GM18858 (cell line): ENCODE data around the gene ZFHX2.

Experiments
- ATAC-seq: cut with Tn5 transposase; IDR thresholded peaks from one replicate; pipeline ENCODE4 v1.9.1; 2021; ENCODE audit not compliant: unreplicated experiment

The ZFHX2 gene

DNA sequence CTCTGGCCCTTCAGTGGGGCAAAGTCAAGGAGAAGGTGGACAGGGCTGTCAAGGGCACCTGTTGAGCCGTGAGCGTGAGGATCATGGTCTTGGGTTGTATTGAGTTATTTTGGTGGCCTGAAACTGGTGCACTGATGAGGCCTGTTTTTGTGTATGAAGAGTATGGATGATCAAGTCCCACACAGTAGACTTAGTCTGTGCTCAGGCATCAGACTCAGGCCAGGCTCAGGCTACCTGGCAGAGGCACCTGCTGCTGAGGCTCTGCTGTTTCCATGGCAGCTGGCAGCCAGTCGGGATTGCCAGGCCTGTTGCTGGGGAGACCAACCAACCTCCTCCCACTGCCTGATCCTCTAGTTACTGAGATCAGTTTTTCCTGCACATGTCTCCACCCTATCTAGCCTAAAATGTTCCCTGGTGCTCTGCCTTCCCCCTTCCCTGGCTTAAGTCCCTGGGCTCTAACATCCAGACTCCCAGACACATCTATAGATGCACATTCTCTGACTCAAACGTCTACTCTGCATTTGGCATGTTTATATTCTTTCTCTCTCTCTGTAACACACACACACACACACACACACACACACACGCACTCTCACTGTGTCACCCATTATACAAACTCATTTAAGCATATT, 21.9 kb upstream of the ZFHX2 start:
- ATAC-seq: no peak

DNA sequence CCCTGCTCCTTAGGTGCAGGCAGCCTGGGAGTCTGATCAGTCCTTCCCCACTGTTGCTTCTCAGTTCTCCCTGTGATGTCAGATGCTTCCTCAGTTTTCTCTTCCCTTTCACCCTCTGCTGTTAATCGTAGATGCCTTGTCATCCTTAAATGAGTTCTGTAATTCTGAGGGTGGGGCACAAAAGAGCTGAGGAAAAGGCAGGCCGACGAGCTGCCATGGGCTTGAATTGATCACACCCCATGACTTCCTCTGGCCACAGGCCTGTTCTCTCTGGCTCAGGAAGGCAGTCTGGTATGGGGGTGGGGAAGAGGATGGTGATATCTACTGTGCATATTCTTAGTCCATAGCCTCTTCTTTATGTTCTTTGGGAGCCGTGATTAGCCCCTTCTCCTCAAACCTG, 21.3 kb upstream of the ZFHX2 start:
- no peak for ATAC-seq

DNA sequence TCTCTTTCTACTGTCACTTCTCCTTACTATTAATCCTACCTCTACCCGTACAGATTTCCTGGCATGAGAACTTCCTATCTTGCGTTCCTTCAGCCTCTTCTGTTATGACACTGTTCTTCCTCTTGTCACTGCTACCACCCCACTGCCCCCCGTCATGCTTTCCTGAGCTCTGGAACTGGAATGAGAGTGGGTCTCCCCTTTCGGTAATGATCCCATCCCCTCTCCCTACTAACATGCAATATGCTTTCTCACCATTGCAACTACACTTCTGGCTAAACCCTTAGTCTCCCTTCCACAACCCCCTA, 20.9 kb upstream of the ZFHX2 start:
- no peak for ATAC-seq

DNA sequence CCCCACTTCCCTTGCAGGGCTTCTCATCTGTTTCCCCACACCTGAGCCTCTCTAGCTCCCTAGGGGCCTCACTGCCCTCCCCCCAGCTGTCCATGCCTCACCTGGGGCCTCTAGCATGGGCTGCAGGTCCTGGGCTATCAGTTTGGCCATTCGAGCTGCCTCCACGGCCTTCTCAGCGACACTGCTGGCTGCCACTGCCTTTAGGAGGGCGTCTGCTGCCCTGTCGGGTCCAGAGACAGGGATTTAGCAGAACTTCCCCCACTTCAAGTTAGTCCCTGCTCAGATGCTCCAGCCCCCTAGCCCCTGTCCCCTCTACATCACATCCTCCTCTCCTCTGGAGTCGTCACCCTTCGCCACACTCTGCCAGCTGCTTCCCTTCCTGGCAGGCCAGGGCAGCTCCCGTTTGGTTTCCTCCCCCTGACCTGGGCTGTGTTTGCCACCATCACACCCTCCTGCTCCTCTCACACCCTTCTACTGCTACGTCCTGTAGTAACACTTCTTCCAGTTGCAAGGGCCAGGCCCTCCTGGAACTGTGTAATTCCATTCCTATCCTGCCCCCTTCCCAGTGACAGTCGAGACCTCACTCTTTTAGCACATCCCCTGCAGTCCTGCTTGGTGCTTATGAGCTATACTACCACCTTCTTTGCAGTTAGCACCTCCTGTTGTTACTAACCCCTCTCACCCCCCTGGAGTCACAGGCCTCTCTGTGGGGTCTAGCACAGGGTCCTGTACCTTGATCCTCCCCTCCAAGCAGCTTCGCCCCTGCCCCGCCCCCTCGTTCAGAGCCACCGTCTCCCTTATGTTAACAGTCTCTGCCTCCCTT, 20.3 kb upstream of the ZFHX2 start:
- ATAC-seq: no peak

DNA sequence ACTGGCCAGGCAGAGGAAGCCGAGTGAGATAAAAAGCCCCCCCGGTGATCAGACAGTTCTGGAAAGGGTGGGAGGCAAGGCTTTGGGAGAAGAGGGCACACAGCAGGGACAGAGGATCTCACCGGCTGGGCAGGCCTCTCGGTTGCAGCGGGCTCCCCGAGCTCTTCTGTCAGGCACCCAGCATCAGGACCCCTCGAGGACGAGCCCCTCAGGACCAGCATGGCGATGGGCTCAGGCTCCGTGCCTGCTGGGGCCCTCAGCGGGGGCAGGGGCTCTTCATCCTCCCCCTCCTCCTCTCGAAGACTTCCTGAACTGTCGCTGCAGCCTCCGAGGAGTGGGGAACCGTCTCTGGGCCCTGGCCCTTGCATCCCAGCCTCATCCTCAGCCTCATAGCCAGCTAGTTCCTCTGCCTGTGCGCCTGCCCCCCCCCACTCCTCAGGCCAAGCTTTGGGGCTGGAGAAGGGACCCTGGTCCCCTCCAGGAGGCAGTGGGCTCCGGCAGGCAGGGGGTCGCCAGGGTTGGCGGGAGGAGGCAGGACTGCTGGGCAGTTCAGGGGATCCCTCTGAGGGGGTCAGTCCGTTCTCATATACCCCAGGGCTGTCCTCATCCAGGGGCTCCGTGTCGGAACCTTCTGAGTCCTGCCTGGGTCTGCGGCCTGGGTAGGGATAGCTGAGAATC, 19.4 kb upstream of the ZFHX2 start:
- ATAC-seq: no peak

DNA sequence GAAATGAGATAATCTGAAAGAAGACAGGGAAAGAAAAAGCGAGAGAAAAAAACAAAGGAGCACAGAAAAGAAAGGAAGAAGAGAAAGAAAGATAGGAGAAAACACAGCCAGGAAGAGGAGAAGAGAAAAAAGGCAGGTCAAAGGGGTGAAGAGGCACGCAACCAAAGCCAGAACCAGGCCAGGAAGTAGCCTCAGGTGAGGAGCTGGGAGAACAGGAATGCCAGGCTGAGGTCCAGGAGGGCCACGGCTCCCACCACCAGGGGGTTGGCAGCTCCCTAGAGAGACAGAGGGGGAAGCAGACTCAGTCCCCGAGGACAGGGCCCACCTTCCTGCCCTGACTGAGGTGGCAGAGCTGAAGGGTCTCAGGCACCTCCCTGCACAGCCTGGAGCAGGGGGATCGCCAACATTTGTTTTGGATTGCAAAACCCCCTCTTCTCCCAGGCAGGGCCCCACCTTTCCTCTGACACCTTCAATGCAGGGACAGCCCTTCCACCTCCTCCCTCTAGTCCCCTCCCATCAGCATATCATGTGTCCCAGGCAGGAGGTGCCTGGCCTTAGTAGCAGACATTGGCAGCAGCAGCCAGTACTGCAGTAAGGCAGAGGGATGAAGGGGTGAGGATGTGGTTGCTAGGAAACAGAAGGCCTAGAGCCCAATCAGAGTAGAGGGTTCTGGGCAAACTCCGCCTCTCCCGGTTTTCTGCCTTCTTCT, 18.0 kb upstream of the ZFHX2 start:
- ATAC-seq: no peak

DNA sequence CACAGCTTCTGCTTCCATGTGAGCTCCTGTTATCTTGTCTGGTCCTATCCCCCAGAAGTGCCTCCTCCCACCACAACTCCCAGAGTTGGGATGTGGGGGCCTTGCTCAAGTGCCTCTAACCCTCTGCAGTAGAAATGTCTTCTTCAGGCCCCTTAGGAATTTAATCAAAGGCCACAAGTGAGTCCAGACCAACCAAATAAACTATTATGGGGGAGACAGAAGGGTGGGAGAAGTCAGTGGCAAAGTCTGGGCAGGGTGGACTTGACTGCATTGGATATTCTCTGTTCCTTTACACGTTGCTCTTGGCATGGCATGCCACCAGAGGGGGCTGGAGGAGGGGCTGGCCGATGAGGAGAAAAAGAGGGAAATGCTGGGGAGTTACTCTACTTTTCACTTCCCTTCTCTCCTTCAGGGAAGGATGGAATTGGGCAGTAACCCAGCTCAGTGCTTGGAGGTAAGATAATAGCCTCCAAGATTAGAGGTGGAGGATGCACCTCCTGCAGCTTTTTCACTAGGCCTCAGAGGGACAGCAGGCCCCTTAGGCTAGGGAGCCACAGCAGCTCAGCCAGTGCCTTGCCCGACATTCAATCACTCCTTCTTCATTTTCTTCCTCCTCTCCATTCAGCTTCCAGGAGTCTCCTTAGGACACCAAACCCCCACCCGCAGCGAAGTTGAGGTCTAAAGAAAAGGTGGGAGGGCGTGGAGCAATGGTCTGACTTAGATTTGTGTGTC, 17.2 kb upstream of the ZFHX2 start:
- no peak for ATAC-seq

DNA sequence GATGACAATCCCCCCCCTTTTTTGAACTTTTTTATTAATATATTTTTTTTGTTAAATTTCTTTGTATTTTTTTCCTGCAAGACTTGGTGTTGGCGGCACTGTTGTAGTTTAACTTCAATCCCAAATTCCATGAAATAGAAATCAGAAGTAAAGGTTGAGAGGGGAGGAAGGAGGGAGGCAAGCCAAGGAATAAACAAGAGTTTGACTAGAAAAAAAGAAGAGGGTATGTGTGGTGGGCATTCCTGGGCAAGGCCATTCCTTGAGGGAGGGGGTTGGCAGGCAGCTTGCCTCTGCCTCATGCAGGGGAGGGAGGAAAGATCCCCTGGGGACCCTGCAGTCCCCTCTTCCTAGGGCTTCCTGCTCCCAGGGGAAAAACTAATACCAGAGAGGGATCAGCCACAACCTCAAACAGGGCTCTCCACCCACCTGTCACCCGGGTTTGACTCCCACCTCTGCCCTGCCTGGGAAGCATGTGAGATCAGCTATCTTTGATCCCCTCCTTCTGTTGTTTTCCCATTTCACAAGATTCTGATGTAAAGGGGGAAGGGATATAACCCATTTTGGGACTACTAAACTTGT, 16.5 kb upstream of the ZFHX2 start:
- no peak for ATAC-seq

DNA sequence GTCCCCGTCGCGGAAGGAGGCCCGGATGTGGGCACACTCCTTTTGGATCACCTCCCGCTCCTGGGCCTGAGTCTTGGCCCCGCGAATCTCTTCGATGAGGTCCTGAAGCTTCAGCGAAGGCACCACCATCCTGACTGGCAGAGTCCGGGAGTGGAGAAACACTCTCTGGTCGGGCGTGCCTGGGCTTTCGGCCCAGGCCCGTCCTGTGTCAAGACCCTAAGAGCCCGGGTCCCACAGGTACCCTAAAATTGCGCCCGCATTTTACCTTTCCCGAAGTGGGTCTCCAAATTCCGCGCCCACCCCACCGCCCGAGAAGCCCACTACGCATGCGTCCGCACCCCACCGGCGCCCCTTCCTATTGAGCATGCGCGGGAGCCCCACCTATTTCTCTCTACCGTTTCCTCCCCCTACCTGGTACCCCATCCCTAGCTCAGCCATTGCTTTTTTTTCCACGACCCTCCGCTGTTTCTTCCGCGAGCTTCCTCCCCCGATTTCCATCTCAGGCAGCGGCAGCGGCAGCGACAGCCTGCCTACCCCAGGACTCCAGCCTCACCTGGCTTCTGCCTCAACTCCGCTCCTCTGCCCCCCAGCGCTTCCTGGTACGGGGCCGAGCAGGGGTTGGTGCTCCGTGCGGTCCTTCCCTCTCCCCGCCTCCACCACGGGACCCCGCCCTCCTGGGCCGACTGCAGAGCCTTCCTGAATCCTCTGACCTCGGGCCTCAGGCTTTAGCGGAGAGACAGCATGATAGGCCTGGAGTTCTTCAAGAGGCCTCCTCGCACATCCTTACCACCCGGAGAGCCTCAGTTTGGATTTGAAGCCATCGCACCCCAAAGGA, 15.8 kb upstream of the ZFHX2 start, which contains the start of gene AP1G2:
AP1G2 (minus strand) TSS at position 606 of the 835 bp plus-strand sequence; CDS start at position 129, 477 bp downstream.
- ATAC-seq: peak; percentile 76

DNA sequence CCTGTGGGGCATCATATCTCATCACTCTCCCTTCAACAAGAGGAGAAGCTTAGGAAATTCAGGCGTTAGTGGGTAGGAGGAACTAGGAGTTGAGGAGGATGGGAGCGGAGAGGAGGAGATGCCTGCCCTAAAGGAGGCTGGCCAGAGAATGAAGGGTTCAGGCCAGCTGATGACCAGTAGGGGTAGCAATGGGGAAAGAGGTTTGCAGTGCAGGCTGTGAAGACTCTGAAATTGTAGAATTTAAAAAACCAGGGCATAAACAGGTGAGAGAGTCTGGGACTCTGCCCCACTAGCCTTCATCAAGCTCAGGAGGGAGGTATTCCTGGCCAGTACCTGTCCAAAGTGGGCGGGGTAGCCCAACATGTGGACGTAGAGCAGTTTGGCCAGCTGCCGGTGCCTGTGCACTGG, 15.2 kb upstream of the ZFHX2 start:
- ATAC-seq: no peak

DNA sequence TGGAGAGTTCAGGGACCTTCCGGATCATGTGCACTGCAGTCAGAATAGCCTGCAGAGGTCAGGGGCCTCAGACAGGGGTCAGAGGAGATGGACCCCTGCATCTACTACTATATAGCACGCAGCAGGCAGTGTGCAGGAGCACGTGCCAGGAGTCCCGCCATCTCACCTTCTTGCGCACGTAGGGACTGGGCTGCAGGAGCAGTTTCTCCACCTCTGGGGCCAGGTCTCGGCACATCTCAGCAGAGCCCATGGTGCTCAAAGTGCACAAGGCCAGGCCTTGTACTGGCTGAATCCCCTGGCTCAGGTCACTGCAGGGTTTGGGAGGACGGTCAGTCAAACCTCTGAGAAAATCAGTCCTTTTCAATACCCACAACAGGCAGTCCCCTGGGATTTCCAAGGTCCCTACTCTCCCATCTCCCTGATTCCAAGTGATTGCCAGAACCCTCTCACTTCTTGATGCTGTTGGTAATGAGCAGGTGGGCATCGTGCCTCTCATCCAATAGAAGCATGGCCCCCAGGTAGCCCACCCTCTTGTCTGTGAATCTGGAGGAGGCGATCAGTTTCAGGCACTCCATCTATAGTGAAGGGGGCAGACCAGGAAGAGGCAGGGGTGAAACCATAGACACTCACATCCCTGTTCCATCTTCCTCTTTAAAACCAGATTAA, 14.7 kb upstream of the ZFHX2 start:
- no peak for ATAC-seq

DNA sequence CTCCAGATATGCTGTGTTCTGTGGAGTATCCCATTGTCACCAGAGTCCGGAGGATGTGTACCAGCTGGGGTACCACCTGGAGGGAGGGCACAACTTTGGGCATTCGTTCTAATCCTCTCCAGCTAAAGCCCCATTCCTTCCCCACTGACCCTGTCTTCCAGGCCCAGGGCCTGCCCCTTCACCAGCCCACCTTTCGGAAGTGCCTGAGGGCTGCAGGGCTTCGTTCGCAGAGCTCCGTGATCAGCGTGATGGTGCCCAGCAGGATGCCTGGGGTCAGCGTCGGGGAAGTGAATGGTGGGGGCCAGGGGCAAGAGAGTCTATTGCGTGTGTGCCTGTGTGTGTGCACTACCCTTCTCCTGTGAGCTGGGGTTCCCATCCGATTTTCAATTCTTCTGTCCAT, 14.1 kb upstream of the ZFHX2 start:
- ATAC-seq: no peak

DNA sequence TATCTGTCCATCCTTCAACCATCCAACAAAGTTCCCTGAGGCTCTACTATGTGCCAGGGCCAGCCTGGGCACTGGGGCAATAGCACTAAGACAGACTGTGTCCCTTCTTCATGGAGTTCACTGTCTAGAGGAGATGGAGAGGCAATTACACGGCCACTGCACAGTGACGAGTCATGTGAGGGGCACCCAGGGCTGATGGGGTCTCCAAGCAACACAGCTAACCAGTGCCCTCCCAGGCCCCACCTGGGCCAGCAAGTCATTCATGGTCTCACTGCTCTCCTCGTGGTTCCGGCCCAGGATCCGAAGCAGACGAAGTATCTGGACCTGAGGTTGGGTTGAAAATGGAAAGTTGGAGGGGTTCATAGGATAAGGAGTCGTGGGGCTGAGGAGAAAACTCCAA, 13.3 kb upstream of the ZFHX2 start:
- ATAC-seq: no peak

DNA sequence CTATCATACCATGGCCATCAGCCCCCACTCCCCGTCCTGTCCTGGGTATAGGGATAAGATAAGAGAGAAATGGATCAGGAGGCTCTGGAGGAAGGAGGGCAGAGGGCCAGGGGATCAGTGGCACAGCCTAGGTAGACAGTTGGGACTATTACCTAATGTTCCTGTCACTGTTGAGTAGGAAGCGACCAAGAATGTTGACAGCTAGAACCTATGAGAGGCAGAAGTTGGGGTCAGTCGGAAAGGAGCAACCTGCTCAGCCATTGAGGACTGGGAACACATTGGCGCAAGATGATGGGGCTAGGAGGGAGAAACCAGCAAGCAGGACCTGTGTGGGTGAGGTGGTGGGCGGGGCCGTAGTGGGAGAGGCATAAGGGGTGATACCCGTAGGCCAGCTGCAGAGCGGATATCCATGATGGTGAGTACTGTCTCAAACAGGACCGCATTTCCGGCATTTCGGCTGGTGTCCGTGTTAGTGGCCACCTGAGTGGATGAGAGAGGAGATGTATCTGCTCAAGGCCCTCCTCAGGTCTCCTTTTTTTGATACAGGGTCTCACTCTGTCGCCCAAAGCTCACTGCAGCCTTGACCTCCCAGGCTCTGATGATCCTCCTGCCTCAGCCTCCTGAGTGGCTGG, 12.7 kb upstream of the ZFHX2 start:
- ATAC-seq: no peak

DNA sequence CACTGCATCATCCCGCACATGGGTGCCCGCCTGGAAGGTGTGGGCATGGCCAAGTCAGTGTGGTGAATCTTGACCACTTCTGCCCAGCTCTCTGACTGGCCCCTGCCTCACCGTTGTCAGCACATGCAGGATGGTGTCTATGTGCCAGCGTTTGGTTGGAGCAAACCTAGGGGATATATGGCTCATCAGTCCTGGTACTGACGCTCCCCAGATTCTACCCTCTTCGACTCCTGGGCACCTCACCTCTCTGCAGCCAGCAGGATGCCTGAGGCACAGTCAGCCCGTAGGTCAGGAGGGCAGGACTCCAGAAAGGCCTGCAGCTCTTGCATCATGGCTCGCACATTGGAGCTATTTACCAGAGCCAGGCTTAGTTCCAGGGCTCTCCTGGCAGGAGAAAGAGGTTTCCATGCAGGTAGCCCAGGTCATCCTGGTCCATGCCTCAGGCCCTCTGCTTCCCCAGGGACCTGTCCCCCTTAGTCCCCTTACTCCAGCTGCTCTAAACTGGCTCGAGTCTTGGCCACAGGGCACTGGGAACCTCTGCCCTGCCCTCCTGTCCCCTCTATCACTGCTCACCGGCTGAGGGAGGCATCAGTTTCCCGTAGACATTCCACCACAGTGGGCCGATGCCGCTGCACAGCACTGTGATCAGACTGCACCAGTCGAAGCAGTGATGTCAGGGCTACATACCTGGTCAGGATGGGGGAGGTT, 12.1 kb upstream of the ZFHX2 start:
- ATAC-seq: no peak

DNA sequence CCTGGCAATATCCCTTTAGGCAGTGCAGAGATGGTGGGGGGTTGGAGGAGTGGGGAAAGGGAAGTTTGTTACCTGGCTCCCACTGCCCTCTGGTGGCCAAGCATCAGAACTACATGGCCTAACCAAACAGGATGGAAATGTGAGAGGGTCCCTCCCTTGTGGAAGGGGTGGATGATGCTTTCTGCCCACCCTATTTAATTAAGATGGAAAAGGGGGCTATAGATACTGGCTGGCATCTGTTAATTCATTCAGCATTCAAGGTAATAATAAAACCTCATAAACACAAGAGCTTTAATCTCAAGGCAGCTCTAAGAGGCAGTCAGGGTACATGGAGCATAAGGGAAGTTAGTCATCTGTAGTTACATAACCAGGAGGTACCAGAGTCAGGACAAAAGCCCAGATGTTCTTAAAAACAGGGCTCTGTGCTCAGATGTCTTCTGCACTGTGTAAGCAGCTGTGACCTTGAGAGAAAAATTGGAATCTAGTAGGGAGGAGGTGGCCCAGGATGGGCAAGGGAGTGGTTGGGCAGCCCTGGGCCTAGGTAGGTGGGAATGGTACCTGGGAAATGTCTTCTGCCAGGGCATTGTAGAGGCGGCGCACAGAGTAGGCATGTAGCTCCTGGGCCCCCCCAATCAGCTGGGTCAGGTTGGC, 11.4 kb upstream of the ZFHX2 start:
- ATAC-seq: no peak
